HCT116 (cell line): ENCODE results near the gene CPEB3. TPM values are rescaled to one million over a fixed set of nuclear protein-coding genes. Genes with fewer than 3 reads are reported as not detected.

Experiments
- ATAC-seq: fragments of 200-7000 bp; cut with Tn5 transposase; 2 replicates; pipeline ENCODE4 v1.9.1; 2020; ENCODE audit warnings: mild to moderate bottlenecking, moderate library complexity
- BruUV-seq: library from RNA; stranded (reverse); fragments of 400-500 nt; replicated peaks from 2 replicates; lab custom pipeline; 2021; lab: Mats Ljungman, UMichigan
- CTCF ChIA-PET: fragments of 300-600 bp; sonication (Branson Sonifier 250); formaldehyde crosslinking; loops from one replicate; lab custom pipeline; 2021; ENCODE audit warnings: antibody characterized with exemption; lab: Charles Lee
- POLR2A ChIA-PET: fragments of 300-600, 350-600 bp; sonication (Branson Sonifier 250); formaldehyde crosslinking; loops from one replicate; lab custom pipeline; 2021; ENCODE audit warnings: antibody characterized with exemption; lab: Charles Lee
- RAD21 ChIA-PET, 2 experiments: fragments of 300-600 bp; sonication (Branson Sonifier 250); formaldehyde crosslinking; loops; one replicate each; lab custom pipeline; 2023; ENCODE audit warnings: low total read pairs in 2 of 2; ENCODE audit not compliant: uncharacterized antibody in 2 of 2, unreplicated experiment in 2 of 2, low non-redundant PET in 1 of 2; lab: Charles Lee
- DNase-seq: peaks from one replicate; pipeline ENCODE4 v3.0.0-alpha.2; 2010; ENCODE audit warnings: low read depth, low spot score
- H2AFZ ChIP-seq: fragments of 200-600 bp; shearing (Covaris generic), sonication (generic); 2 replicates; pipeline ENCODE4 v1.6.1; 2017; ENCODE audit warnings: low read depth, mixed run types, mixed read lengths, antibody characterized with exemption, low read length; ENCODE audit not compliant: poor library complexity, severe bottlenecking
- H3K27ac ChIP-seq: 2 replicates; pipeline ENCODE4 v1.5.1; 2012; ENCODE audit warnings: low read depth, low read length
- H3K27me3 ChIP-seq: fragments of 200-600 bp; sonication (generic); 2 replicates; pipeline ENCODE4 v1.6.1; 2016; ENCODE audit warnings: mixed run types, low read length, mixed read lengths; ENCODE audit not compliant: insufficient read depth
- H3K36me3 ChIP-seq, 2 experiments: fragments of 200-500 bp in 1 of 2; fragments of 200-600 bp in 1 of 2; sonication (Bioruptor generic) in 1 of 2; sonication (generic) in 1 of 2; 2 replicates each; pipeline versions ENCODE4 v1.5.1 to v1.6.1; 2014 to 2016; ENCODE audit warnings: low read length in 2 of 2, inconsistent platforms in 1 of 2, mixed read lengths in 1 of 2, mixed run types in 1 of 2; ENCODE audit not compliant: insufficient read depth in 2 of 2, control insufficient read depth in 1 of 2
- H3K4me1 ChIP-seq, 2 experiments: fragments of 200-600 bp in 1 of 2; sonication (generic) in 1 of 2; 2 replicates each; pipeline versions ENCODE4 v1.5.1 to v1.6.1; 2012 to 2017; ENCODE audit warnings: low read length in 2 of 2, inconsistent platforms in 1 of 2, mild to moderate bottlenecking in 1 of 2, mixed read lengths in 1 of 2, mixed run types in 1 of 2, moderate library complexity in 1 of 2; ENCODE audit not compliant: insufficient read depth in 2 of 2, control insufficient read depth in 1 of 2
- H3K4me2 ChIP-seq: fragments of 200-600 bp; sonication (generic); 2 replicates; pipeline ENCODE4 v1.6.1; 2017; ENCODE audit warnings: mixed run types, low read length, mixed read lengths
- H3K4me3 ChIP-seq, 2 experiments: fragments of 200-600 bp in 1 of 2; sonication (generic) in 1 of 2; replicated peaks in 1 of 2; 2 replicates each; pipeline ENCODE4 v1.5.1; 2011 to 2016; ENCODE audit warnings: low read length in 2 of 2, control low read depth in 1 of 2, low read depth in 1 of 2, mild to moderate bottlenecking in 1 of 2, mixed read lengths in 1 of 2, mixed run types in 1 of 2
- H3K79me2 ChIP-seq: fragments of 200-600 bp; sonication (generic); 2 replicates; pipeline ENCODE4 v1.6.1; 2017; ENCODE audit warnings: mild to moderate bottlenecking, mixed run types, low read length, moderate library complexity, mixed read lengths; ENCODE audit not compliant: insufficient read depth
- H3K9ac ChIP-seq: fragments of 200-600 bp; sonication (generic); 2 replicates; pipeline ENCODE4 v1.6.1; 2016; ENCODE audit warnings: low read length, mixed read lengths
- H3K9me2 ChIP-seq: fragments of 200-600 bp; sonication (generic), shearing (Covaris generic); 2 replicates; pipeline ENCODE4 v1.6.1; 2017; ENCODE audit warnings: mixed run types, mild to moderate bottlenecking, moderate library complexity; ENCODE audit not compliant: insufficient read depth
- H3K9me3 ChIP-seq, 2 experiments: fragments of 200-500 bp in 1 of 2; fragments of 200-600 bp in 1 of 2; sonication (Bioruptor generic) in 1 of 2; sonication (generic) in 1 of 2; 2 replicates each; pipeline ENCODE4 v1.6.1; 2014 to 2017; ENCODE audit warnings: low read length in 2 of 2, mixed read lengths in 2 of 2, inconsistent platforms in 1 of 2, low read depth in 1 of 2, mild to moderate bottlenecking in 1 of 2, mixed run types in 1 of 2, moderate library complexity in 1 of 2; ENCODE audit not compliant: control insufficient read depth in 1 of 2, insufficient read depth in 1 of 2
- H4K20me1 ChIP-seq: fragments of 200-600 bp; sonication (generic), shearing (Covaris generic); 2 replicates; pipeline ENCODE4 v1.6.1; 2017; ENCODE audit warnings: mixed run types, mild to moderate bottlenecking, moderate library complexity; ENCODE audit not compliant: insufficient read depth
- ATF3 ChIP-seq: IDR thresholded peaks from 2 replicates; pipeline ENCODE4 v1.6.1; 2012
- ELF1 ChIP-seq: IDR thresholded peaks from 2 replicates; pipeline ENCODE4 v1.6.1; 2012; ENCODE audit warnings: low read depth, borderline replicate concordance
- FOSL1 ChIP-seq: IDR thresholded peaks from 2 replicates; pipeline ENCODE4 v1.6.1; 2012; ENCODE audit warnings: low read depth
- POLR2A ChIP-seq: IDR thresholded peaks from 2 replicates; pipeline ENCODE4 v1.7.0; 2011; ENCODE audit warnings: borderline replicate concordance; ENCODE audit not compliant: insufficient read depth, insufficient read length; ENCODE audit errors: extremely low read depth
- POLR2AphosphoS5 ChIP-seq: IDR thresholded peaks from 2 replicates; pipeline ENCODE4 v1.6.1; 2011; ENCODE audit warnings: mild to moderate bottlenecking, low read depth, low read length, moderate library complexity
- TCF7L2 ChIP-seq: IDR thresholded peaks from 2 replicates; pipeline ENCODE4 v1.7.0; 2011; ENCODE audit warnings: borderline replicate concordance, inconsistent platforms; ENCODE audit not compliant: insufficient read depth, insufficient read length; ENCODE audit errors: extremely low read depth
- ZBTB33 ChIP-seq: IDR thresholded peaks from 2 replicates; pipeline ENCODE4 v1.6.1; 2011; ENCODE audit warnings: mild to moderate bottlenecking, low read length, moderate library complexity; ENCODE audit not compliant: insufficient replicate concordance; ENCODE audit errors: extremely low read depth
- ZFX ChIP-seq: fragments of 450-650 bp; IDR thresholded peaks from 2 replicates; pipeline ENCODE4 v1.6.1; 2017
- intact Hi-C: fragments of 100-400 bp; cut with micrococcal nuclease; formaldehyde crosslinking; loops from 2 replicates; pipeline ENCODE4 v1.10.0; 2022
- total RNA-seq: library from RNA; stranded (reverse); gene quantifications from one replicate; pipeline ENCODE4 v1.2.1, GENCODE V29; 2021; ENCODE audit not compliant: unreplicated experiment
- TF ChIP-seq, protein P1 (sequence below): IDR thresholded peaks from 2 replicates; pipeline ENCODE4 v1.6.1; 2012; ENCODE audit warnings: low read depth

The CPEB3 gene
- total RNA-seq, 1 experiment from 2014 or later: 3.0 TPM

DNA sequence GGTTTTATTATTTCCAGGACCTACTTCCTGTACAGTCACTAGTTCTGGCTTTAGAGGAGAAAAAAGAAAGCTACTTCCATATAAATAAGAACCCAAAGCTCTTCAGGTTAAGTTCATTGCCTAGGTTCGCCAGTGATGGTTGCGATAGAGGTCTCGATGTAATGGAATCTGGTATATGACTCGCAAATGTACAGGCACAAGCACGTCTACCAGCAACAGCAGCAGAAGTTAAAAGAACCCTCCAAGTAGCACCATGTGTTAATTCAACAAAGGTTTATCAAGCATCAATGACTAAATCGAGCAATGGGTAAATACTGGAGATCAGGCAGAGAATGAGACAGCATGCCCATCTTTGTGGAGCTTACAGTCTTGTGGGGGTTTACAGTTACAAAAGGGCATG lies 211.9 kb downstream of the CPEB3 start:
- TF ChIP-seq TCF7L2 (no peak), POLR2AphosphoS5 (no peak), ZFX (no peak), ZBTB33 (no peak), FOSL1 (no peak), ATF3 (no peak), POLR2A (no peak), ELF1 (no peak)
- TF ChIP-seq, protein P1, sequence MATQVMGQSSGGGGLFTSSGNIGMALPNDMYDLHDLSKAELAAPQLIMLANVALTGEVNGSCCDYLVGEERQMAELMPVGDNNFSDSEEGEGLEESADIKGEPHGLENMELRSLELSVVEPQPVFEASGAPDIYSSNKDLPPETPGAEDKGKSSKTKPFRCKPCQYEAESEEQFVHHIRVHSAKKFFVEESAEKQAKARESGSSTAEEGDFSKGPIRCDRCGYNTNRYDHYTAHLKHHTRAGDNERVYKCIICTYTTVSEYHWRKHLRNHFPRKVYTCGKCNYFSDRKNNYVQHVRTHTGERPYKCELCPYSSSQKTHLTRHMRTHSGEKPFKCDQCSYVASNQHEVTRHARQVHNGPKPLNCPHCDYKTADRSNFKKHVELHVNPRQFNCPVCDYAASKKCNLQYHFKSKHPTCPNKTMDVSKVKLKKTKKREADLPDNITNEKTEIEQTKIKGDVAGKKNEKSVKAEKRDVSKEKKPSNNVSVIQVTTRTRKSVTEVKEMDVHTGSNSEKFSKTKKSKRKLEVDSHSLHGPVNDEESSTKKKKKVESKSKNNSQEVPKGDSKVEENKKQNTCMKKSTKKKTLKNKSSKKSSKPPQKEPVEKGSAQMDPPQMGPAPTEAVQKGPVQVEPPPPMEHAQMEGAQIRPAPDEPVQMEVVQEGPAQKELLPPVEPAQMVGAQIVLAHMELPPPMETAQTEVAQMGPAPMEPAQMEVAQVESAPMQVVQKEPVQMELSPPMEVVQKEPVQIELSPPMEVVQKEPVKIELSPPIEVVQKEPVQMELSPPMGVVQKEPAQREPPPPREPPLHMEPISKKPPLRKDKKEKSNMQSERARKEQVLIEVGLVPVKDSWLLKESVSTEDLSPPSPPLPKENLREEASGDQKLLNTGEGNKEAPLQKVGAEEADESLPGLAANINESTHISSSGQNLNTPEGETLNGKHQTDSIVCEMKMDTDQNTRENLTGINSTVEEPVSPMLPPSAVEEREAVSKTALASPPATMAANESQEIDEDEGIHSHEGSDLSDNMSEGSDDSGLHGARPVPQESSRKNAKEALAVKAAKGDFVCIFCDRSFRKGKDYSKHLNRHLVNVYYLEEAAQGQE: no peak
- Histone ChIP-seq H3K36me3 (no peaks in the 10 kb centered on the region), H3K27ac (no peak overlapping the region), H4K20me1 (no peaks in the 10 kb centered on the region), H3K4me1 (no peaks in the 10 kb centered on the region), H3K4me3 (no peak overlapping the region), H3K27me3 (no peaks in the 10 kb centered on the region), H3K4me2 (no peak overlapping the region), H3K79me2 (no peaks in the 10 kb centered on the region), H3K9me3 (no peaks in the 10 kb centered on the region), H3K9ac (no peak overlapping the region), H3K9me2 (no peaks in the 10 kb centered on the region), H2AFZ (no peak overlapping the region)
- ChIA-PET CTCF (no interaction called here), POLR2A (no interaction called here), RAD21 (no interaction called here)
- intact Hi-C loops: no loop called here
- no TSS peak for BruUV-seq
- no peak for ATAC-seq
- DNase-seq: no peak
